ENCODE data around the gene CCM2. TPM values are rescaled to one million over a fixed set of nuclear protein-coding genes. Genes with fewer than 3 reads are reported as not detected.

CCM2 gene
- polyA plus RNA-seq, 2 of the 4 experiments (the other 2 are of a cell fraction): 18.9 to 34.6 TPM

DNA sequence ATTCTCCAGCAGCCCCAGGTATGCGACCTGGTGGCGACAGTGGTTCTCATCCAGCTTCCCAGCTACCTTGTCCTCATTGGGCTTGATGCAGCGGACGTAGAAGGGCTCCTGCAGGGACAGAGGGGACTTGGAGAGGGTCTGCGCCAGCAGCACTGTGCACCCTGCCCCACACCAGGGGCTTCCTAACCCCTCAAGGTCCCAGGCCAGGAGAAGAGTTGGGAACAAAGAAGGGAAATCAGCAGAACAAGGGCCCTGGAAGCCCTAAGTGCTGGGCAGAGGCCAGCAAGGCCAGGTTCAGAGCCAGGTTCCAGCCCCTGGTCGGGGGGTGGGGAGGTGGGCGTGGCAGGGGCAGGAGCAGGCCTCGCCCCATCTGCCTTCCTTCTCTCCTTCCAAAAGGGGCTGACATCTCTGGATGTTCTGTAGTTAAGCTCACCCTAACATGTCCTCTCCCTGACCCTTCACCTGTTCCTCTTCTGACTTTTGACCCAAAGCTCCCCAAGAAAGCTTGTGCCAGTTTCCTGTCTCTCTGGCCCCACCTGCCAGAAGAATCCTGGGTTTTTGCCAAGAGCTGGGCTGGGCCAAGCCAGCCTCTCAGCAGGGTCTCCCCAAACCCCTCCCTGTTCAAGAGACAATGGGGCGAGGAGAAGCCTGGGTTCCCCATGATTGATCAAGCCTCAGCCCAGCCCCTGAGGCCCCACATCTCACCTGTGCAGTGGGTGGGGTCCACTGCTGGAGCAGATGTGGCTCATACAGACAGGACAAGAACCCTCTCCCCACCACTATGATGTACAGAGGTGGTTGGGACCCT lies 33.1 kb upstream of the CCM2 start (continued):
- TF ChIP-seq CBX8 (IDR thresholded peaks at IDR 0.05) (no peak), EHF (CRISPR knock-in tag; IDR thresholded peaks at IDR 0.05) (no peak)

GRCh38 chr7:44967571-44968446 lies 32.2 kb upstream of the CCM2 start:
- H3K4me2 ChIP-seq: no peak overlapping the region
- WGBS (ENCODE audit: missing lambda C conversion rate): 70% methylated on average over 18 of the region's 18 CpGs
- FAIRE-seq: no peak
- peak; percentile 26 to 57 for DNase-seq (ENCODE audit: low read depth in 1 of 2, low spot score in 1 of 2)
- CTCF ChIA-PET: interaction anchor here (1.0 to 2.1 kb wide), 2 partner anchors 8 to 169 kb away, joined by 3 to 6 read pairs; no protein-coding TSS in a partner anchor
- peak in 1 of 2 experiments; percentile 74; a peak in 3 of 6 replicates for ATAC-seq
- H3K27ac ChIP-seq: no peak overlapping the region
- no peaks in the 10 kb centered on the region for H3K4me1 ChIP-seq
- POLR2A ChIA-PET: no interaction called here
- no peak overlapping the region for H3K4me3 ChIP-seq
- TF ChIP-seq ZFP36 (IDR thresholded peaks at IDR 0.05; ENCODE audit: borderline replicate concordance, partially characterized antibody): peak; percentile 68
- TF ChIP-seq, protein P1, sequence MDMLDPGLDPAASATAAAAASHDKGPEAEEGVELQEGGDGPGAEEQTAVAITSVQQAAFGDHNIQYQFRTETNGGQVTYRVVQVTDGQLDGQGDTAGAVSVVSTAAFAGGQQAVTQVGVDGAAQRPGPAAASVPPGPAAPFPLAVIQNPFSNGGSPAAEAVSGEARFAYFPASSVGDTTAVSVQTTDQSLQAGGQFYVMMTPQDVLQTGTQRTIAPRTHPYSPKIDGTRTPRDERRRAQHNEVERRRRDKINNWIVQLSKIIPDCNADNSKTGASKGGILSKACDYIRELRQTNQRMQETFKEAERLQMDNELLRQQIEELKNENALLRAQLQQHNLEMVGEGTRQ (IDR thresholded peaks at IDR 0.05): no peak
- peak; percentile 31 to 43; a peak in 3 of 5 replicates for TF ChIP-seq RAD21 (conservative IDR thresholded peaks at IDR 0.05 in 1 of 2, IDR thresholded peaks at IDR 0.05 in 1 of 2)
- no peak for TF ChIP-seq CHD4 (IDR thresholded peaks at IDR 0.05; ENCODE audit: borderline replicate concordance)
- no peak for TF ChIP-seq SREBF2 (IDR thresholded peaks at IDR 0.05)
- TF ChIP-seq, protein P2, sequence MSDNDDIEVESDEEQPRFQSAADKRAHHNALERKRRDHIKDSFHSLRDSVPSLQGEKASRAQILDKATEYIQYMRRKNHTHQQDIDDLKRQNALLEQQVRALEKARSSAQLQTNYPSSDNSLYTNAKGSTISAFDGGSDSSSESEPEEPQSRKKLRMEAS (IDR thresholded peaks at IDR 0.05): peak; percentile 40
- peak; percentile 62; the same call in 1 of the 2 replicates for TF ChIP-seq KDM1A (IDR thresholded peaks at IDR 0.05; ENCODE audit: low read depth)
- no peak for TF ChIP-seq POLR2A (IDR thresholded peaks at IDR 0.05; ENCODE audit: low read length)
- no peak for TF ChIP-seq ESRRA (IDR thresholded peaks at IDR 0.05; ENCODE audit: borderline replicate concordance, low read length)
- no peak for TF ChIP-seq JUNB (IDR thresholded peaks at IDR 0.05)
- TF ChIP-seq CTCF (IDR thresholded peaks at IDR 0.05): peak; percentile 23; the same call in 1 of the 3 replicates
- TF ChIP-seq SMC3 (IDR thresholded peaks at IDR 0.05): peak; percentile 27; the same call in 1 of the 3 replicates
- no peak for TF ChIP-seq RCOR1 (IDR thresholded peaks at IDR 0.05; ENCODE audit: low read depth, low read length)
- H3K9me3 ChIP-seq: no peaks in the 10 kb centered on the region

DNA sequence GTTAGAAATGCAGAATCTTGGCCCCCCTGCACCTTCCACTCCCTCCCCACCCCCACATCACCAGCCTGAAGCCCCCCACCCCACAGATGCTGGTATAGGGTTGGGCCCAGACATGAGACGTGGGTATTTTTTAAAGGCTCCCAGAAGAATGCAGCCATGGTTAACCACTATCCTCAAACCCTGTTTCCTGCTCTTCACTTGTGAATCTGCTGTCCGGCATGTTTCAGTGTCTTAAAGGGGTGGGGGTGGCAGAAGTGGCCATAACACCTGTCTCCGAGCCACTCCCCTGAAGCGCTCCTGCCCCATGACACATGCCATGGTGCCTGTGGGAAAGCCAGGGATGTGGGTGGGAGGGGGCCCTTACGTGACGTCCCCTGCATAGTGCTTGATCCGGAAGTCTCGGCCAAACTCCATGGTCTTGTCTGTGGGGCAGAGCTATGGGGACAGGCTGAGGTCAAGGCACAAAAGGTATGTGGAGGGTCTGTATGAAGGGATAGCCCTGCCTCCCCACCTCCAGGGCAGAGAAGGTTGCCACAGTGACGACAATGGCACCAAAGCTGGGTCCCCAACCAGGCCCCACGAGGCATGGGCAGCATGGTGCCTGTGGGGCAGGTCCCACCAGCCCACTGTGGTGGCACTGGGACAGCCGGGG lies 30.8 kb upstream of the CCM2 start:
- CTCF ChIA-PET: interaction anchor here (1.5 kb wide), 1 partner anchor 167 kb away, joined by 8 read pairs; no protein-coding TSS in a partner anchor
- 79% methylated on average over 11 of the region's 11 CpGs for WGBS (ENCODE audit: missing lambda C conversion rate)

More for the DNA sequence above, 30.8 kb upstream of the CCM2 start:
- no peak for TF ChIP-seq TFCP2L1 (CRISPR knock-in tag; IDR thresholded peaks at IDR 0.05)
- no peak for TF ChIP-seq RFX5 (IDR thresholded peaks at IDR 0.05)
- TF ChIP-seq NPAS2 (CRISPR knock-in tag; IDR thresholded peaks at IDR 0.05; ENCODE audit: borderline replicate concordance): no peak
- TF ChIP-seq NR3C1 (IDR thresholded peaks at IDR 0.05): no peak
- TF ChIP-seq, protein P3, sequence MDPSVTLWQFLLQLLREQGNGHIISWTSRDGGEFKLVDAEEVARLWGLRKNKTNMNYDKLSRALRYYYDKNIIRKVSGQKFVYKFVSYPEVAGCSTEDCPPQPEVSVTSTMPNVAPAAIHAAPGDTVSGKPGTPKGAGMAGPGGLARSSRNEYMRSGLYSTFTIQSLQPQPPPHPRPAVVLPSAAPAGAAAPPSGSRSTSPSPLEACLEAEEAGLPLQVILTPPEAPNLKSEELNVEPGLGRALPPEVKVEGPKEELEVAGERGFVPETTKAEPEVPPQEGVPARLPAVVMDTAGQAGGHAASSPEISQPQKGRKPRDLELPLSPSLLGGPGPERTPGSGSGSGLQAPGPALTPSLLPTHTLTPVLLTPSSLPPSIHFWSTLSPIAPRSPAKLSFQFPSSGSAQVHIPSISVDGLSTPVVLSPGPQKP (IDR thresholded peaks at IDR 0.05; ENCODE audit: low read depth, low read length): no peak
- TF ChIP-seq ATOH8 (CRISPR knock-in tag; IDR thresholded peaks at IDR 0.05; ENCODE audit: low read depth): no peak
- TF ChIP-seq CBX2 (IDR thresholded peaks at IDR 0.05; ENCODE audit: borderline replicate concordance, low read depth): no peak
- no peak for TF ChIP-seq KDM5A (IDR thresholded peaks at IDR 0.05)
- TF ChIP-seq FOSB (CRISPR knock-in tag; IDR thresholded peaks at IDR 0.05): no peak
- no peak for ATAC-seq
- no peak for DNase-seq (ENCODE audit: low read depth in 1 of 2, low spot score in 1 of 2)
- Histone ChIP-seq H3K4me3 (no peak overlapping the region), H3K27ac (no peak overlapping the region), H3K4me2 (no peak overlapping the region), H3K4me1 (no peaks in the 10 kb centered on the region), H3K9me3 (no peaks in the 10 kb centered on the region)
- no peak for FAIRE-seq
- POLR2A ChIA-PET: no interaction called here

Data from A549 (cell line).